Mesenteric fat pad (tissue), 1 donor: ENCODE measurements around the gene ID1. TPM values are rescaled to one million over a fixed set of nuclear protein-coding genes. Genes with fewer than 3 reads are reported as not detected.
"Not testable (repeated sequence)": the region's sequence is repeated elsewhere in the genome, so short reads cannot be mapped to it uniquely, and the experiment has no call there.

Source experiments
- DNase-seq: peaks from one replicate; pipeline ENCODE4 v3.0.0-alpha.2; 2020; ENCODE audit warnings: low spot score
- microRNA-seq: library from miRNA; unstranded; fragments of <30 nt; microRNA quantifications from one replicate; pipeline ENCODE4 v1.2.0, GENCODE V29; 2020; ENCODE audit warnings: borderline number of aligned reads
- total RNA-seq: library from RNA; stranded (reverse); fragmentation: NEBNext Ultra II Directional; extraction: Animal tissue kit (Norgen Biotek cat#: 25700); gene quantifications from one replicate; pipeline ENCODE4 v1.2.1, GENCODE V29; 2021
- donor health status: DM: yes; HTN: yes; CAD: no.

The ID1 gene
- total RNA-seq, 1 donor from 2014 or later: 223 TPM

- no peak for DNase-seq
These were observed 27.7 kb downstream of the ID1 start for GRCh38 chr20:31632548-31633338.

DNA sequence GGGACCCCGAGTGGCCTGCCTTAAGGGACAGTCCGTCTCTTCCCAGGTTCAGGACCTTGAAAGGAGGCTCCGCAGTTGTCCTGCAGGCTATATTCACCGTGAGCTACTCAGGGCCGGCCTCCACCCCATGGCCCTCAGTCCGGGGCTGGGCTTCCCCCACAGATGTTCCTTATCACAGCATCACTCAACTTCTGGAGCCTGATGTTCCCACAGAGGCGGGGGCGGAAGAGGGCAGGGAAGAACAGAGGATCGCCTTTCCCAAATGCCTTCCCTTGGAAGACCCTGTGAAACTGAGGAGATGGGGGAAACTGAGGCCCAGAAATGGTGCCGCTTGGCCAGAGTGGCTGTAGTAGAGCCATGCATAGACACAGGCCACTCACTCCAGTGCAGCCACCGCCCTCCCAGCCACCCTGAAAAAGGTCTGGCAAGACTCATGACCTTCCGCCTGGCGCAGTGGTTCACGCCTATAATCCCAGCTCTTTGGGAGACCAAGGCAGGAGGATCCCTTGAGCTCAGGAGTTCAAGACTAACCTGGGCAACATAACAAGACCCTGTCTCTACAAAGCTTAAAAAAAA lies 28.3 kb downstream of the ID1 start:
- DNase-seq: no peak

- no peak for DNase-seq
These were observed 32.6 kb downstream of the ID1 start, which contains the start of gene COX4I2 for GRCh38 chr20:31637660-31638059. Gene COX4I2 (plus strand): TSS chr20:31637912. CDS start chr20:31639018, 1,106 bp downstream.

- no peak for DNase-seq
These were observed 33.2 kb downstream of the ID1 start for GRCh38 chr20:31638317-31638716.

GRCh38 chr20:31638816-31639215 lies 33.7 kb downstream of the ID1 start:
- no peak for DNase-seq

GRCh38 chr20:31640259-31640658 lies 35.2 kb downstream of the ID1 start:
- DNase-seq: no peak

DNA sequence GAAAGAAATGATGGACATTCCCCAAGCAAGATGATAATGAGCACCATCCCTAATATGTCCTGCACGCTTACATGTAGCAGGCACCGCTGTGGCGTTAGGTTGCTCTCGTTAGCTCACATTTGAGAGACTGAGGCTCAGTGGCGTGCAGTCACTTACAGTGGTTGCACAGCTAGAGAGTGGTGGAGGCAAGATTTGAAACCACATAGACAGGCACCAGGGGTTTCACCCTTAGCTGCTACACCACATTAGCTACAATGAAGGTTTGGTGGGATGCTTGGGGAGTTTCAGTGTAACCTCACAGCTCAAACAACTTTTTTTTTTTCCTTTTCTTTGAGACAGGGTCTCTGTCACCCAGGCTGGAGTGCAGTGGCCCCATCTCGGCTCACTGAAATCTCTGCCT lies 36.3 kb downstream of the ID1 start:
- DNase-seq: no peak

DNA sequence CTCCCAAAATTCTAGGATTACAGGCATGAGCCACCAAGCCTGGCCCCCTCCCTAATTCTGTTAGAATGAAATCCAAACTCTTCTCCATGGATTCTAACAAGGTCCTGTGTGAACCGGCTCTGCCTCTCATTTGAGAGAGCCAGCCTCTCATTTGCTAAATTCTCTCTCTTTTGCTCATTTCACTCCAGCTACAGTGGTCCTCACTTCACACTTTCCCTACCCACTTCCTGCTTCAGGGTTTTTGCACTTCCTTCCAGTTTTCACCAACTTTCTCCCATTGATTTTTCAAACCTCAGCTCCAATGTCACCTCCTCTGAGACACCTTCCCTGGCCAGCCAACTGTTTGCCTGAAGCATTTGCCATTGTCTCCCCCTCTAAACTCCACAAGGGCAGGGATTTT lies 37.7 kb downstream of the ID1 start:
- DNase-seq: no peak

DNA sequence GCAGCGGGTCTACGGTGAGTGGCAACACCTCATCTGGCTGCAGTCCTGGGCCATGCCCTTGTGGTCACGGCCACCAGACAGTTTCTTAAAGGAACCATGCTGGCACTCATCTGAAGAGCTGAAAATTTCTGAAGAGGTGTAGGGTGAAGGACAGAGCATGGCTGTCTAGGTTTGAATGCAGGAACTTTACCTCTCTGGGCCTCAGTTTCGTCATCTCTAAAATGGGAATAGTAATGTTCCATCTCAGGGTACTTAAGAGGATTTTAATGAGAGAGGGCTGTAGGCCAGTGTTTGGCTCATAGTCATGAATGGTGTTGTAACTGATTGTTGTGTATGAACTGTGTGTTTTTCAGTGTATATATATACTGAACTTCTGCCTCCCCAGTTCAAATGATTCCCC lies 38.4 kb downstream of the ID1 start:
- no peak for DNase-seq

GRCh38 chr20:31644701-31645100 lies 39.6 kb downstream of the ID1 start:
- DNase-seq: no peak

GRCh38 chr20:31648104-31648503 lies 43.0 kb downstream of the ID1 start:
- DNase-seq: not testable (repeated sequence)

DNA sequence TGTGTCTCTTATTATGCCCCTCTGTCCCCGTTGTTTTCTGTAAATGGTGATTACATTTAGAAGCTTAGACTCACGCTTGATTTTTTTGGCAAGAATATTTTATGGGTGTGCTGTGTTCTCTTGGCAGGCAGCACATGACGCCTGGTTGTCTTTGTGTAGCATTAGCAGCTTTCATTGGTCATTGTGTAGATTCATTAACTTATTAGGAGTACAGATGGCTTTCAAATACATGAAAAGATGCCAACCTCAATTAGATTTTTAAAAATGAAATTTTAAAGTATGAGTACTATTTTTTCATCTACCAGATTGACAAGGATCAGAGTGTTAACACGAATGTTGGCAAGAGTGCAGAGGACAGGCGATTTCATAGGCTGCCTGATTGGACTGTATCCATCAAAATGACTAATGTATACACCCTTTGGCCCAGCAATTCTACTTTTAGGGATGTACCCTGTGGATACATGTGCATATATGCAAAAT lies 47.9 kb downstream of the ID1 start:
- DNase-seq: no peak

- no peak for DNase-seq
These were observed 48.5 kb downstream of the ID1 start for GRCh38 chr20:31653561-31653960.

GRCh38 chr20:31654534-31654933 lies 49.4 kb downstream of the ID1 start:
- DNase-seq: no peak

Small RNA genes lying within 50 kb of the gene (microRNA-seq; reads per million reads assigned to microRNA genes)
- gene MIR3193: not detected

Other genes with a start within 250 kb of the ID1 start
- gene DEFB118, start 236.7 kb upstream of the ID1 start, total RNA-seq: not detected
- not detected for gene DEFB119, start 214.7 kb upstream of the ID1 start, total RNA-seq
- gene DEFB121, start 199.1 kb upstream of the ID1 start, total RNA-seq: not detected
- gene DEFB123, start 164.7 kb upstream of the ID1 start, total RNA-seq: not detected
- 1.7 TPM for gene DEFB124, start 130.2 kb upstream of the ID1 start, total RNA-seq
- gene REM1, start 130.0 kb upstream of the ID1 start, total RNA-seq: 2.7 TPM
- 186 TPM for gene HM13, start 90.8 kb upstream of the ID1 start, total RNA-seq
- gene COX4I2, start 32.6 kb downstream of the ID1 start, total RNA-seq: 2.3 TPM
- gene BCL2L1, start 117.6 kb downstream of the ID1 start, total RNA-seq: 135 TPM
- 1.1 TPM for gene TPX2, start 134.0 kb downstream of the ID1 start, total RNA-seq
- not detected for gene MYLK2, start 214.1 kb downstream of the ID1 start, total RNA-seq
- gene FOXS1, start 240.3 kb downstream of the ID1 start, total RNA-seq: not detected